HUDEP-2 (cell line): ENCODE results near the gene KCND2.

Experiments
- DNase-seq, 76 experiments: peaks; one replicate each; lab custom pipeline; 2025; ENCODE audit not compliant: unreplicated experiment in 76 of 76; lab: John Stamatoyannopoulos, UW

KCND2 gene

GRCh38 chr7:120405652-120406051 lies 132.7 kb downstream of the KCND2 start:
- no peak for DNase-seq

GRCh38 chr7:120407010-120407409 lies 134.0 kb downstream of the KCND2 start:
- no peak for DNase-seq

GRCh38 chr7:120412139-120413050 lies 139.4 kb downstream of the KCND2 start:
- no peak for DNase-seq

GRCh38 chr7:120413164-120413563 lies 140.2 kb downstream of the KCND2 start:
- DNase-seq: no peak

- no peak for DNase-seq
Observed at GRCh38 chr7:120417244-120417979, 144.4 kb downstream of the KCND2 start.

- DNase-seq: no peak
Observed at GRCh38 chr7:120421151-120421651, 148.2 kb downstream of the KCND2 start.

GRCh38 chr7:120431016-120431415 lies 158.0 kb downstream of the KCND2 start:
- no peak for DNase-seq

GRCh38 chr7:120436487-120437060 lies 163.6 kb downstream of the KCND2 start:
- DNase-seq: no peak

GRCh38 chr7:120441850-120442249 lies 168.9 kb downstream of the KCND2 start:
- DNase-seq: no peak

GRCh38 chr7:120442838-120443237 lies 169.9 kb downstream of the KCND2 start:
- no peak for DNase-seq

- no peak for DNase-seq
Observed at GRCh38 chr7:120444650-120445049, 171.7 kb downstream of the KCND2 start.

GRCh38 chr7:120445276-120445675 lies 172.3 kb downstream of the KCND2 start:
- no peak for DNase-seq

- no peak for DNase-seq
Observed at GRCh38 chr7:120452665-120453064, 179.7 kb downstream of the KCND2 start.

- no peak for DNase-seq
Observed at GRCh38 chr7:120456699-120457098, 183.7 kb downstream of the KCND2 start.

GRCh38 chr7:120460949-120461348 lies 188.0 kb downstream of the KCND2 start:
- no peak for DNase-seq

GRCh38 chr7:120462991-120463390 lies 190.0 kb downstream of the KCND2 start:
- DNase-seq: no peak

- DNase-seq: no peak
Observed at GRCh38 chr7:120464104-120464503, 191.1 kb downstream of the KCND2 start.

GRCh38 chr7:120467676-120468075 lies 194.7 kb downstream of the KCND2 start:
- no peak for DNase-seq

- DNase-seq: no peak
Observed at GRCh38 chr7:120468611-120469010, 195.6 kb downstream of the KCND2 start.

GRCh38 chr7:120472892-120473291 lies 199.9 kb downstream of the KCND2 start:
- DNase-seq: no peak

GRCh38 chr7:120473352-120473751 lies 200.4 kb downstream of the KCND2 start:
- DNase-seq: no peak
